WTC11 (cell line): ENCODE data around the gene GHSR. TPM values are rescaled to one million over a fixed set of nuclear protein-coding genes. Genes with fewer than 3 reads are reported as not detected.

ENCODE experiments used
- ATAC-seq: fragments of 200-7000 bp; cut with Tn5 transposase; 2 replicates; pipeline ENCODE4 v1.10.0; 2021; ENCODE audit warnings: mild to moderate bottlenecking, moderate library complexity
- CTCF ChIA-PET: fragments of 300-600 bp; sonication (Branson Sonifier 250); formaldehyde crosslinking; loops from one replicate; lab custom pipeline; 2021; ENCODE audit warnings: antibody characterized with exemption; lab: Charles Lee
- POLR2A ChIA-PET: fragments of 350-600 bp; sonication (Branson Sonifier 250); formaldehyde crosslinking; loops from one replicate; lab custom pipeline; 2021; ENCODE audit warnings: antibody characterized with exemption; lab: Charles Lee
- DNase-seq: peaks from one replicate; pipeline ENCODE4 v3.0.0; 2021; ENCODE audit warnings: low spot score
- H3K27ac Mint-ChIP-seq: 2 replicates; pipeline ENCODE4 v1.8.0; 2021; ENCODE audit warnings: mixed read lengths
- H3K27me3 Mint-ChIP-seq: 2 replicates; pipeline ENCODE4 v1.8.0; 2021; ENCODE audit warnings: low read depth, mild to moderate bottlenecking, moderate library complexity, mixed read lengths
- H3K36me3 Mint-ChIP-seq: 2 replicates; pipeline ENCODE4 v1.8.0; 2021; ENCODE audit warnings: mixed read lengths
- H3K4me1 Mint-ChIP-seq: 2 replicates; pipeline ENCODE4 v1.8.0; 2022; ENCODE audit warnings: mixed read lengths
- H3K4me3 Mint-ChIP-seq: 2 replicates; pipeline ENCODE4 v1.8.0; 2021; ENCODE audit warnings: mild to moderate bottlenecking, moderate library complexity, mixed read lengths
- H3K9me3 Mint-ChIP-seq: 2 replicates; pipeline ENCODE4 v1.8.0; 2021; ENCODE audit warnings: mixed read lengths
- ESRRA ChIP-seq: sonication (generic); formaldehyde crosslinking; IDR thresholded peaks from 2 replicates; pipeline ENCODE4 v1.8.1; 2022; ENCODE audit warnings: mild to moderate bottlenecking, missing genetic modification reagents, borderline replicate concordance
- FOXK1 ChIP-seq: sonication (generic); formaldehyde crosslinking; IDR thresholded peaks from 2 replicates; pipeline ENCODE4 v1.8.0; 2022; ENCODE audit warnings: mild to moderate bottlenecking, moderate library complexity, missing genetic modification reagents
- FOXP1 ChIP-seq: sonication (generic); formaldehyde crosslinking; IDR thresholded peaks from 2 replicates; pipeline ENCODE4 v1.8.0; 2022; ENCODE audit warnings: missing genetic modification reagents, mild to moderate bottlenecking, moderate library complexity, borderline replicate concordance
- NFYB ChIP-seq: sonication (generic); formaldehyde crosslinking; conservative IDR thresholded peaks from 2 replicates; pipeline ENCODE4 v1.8.0; 2022; ENCODE audit warnings: low read depth, missing genetic modification reagents
- PRRX2 ChIP-seq: fragments of 250-450 bp; sonication (Bioruptor Pico); IDR thresholded peaks from 2 replicates; pipeline ENCODE4 v1.8.0; 2021; ENCODE audit warnings: mild to moderate bottlenecking
- SMAD3 ChIP-seq: sonication (generic); formaldehyde crosslinking; IDR thresholded peaks from 2 replicates; pipeline ENCODE4 v1.8.0; 2022; ENCODE audit warnings: missing genetic modification reagents, mild to moderate bottlenecking, borderline replicate concordance
- TEAD1 ChIP-seq: sonication (generic); formaldehyde crosslinking; IDR thresholded peaks from 2 replicates; pipeline ENCODE4 v1.8.0; 2022; ENCODE audit warnings: mild to moderate bottlenecking, missing genetic modification reagents
- TP53 ChIP-seq: sonication (generic); formaldehyde crosslinking; IDR thresholded peaks from 2 replicates; pipeline ENCODE4 v1.8.1; 2023; ENCODE audit warnings: mild to moderate bottlenecking, missing genetic modification reagents
- ZNF416 ChIP-seq: fragments of 250-450 bp; sonication (Bioruptor Pico); IDR thresholded peaks from 2 replicates; pipeline ENCODE4 v1.9.0; 2021; ENCODE audit warnings: mild to moderate bottlenecking, inconsistent platforms
- ZNF423 ChIP-seq: fragments of 250-450 bp; sonication (Bioruptor Pico); IDR thresholded peaks from 2 replicates; pipeline ENCODE4 v2.1.2; 2022; ENCODE audit warnings: mild to moderate bottlenecking, moderate library complexity
- ZNF671 ChIP-seq: fragments of 250-450 bp; sonication (Bioruptor Pico); IDR thresholded peaks from 2 replicates; pipeline ENCODE4 v1.8.0; 2021; ENCODE audit warnings: mild to moderate bottlenecking
- total RNA-seq: library from RNA; stranded (reverse); gene quantifications from 3 replicates; pipeline ENCODE4 v1.2.3, GENCODE V29; 2021
- TF ChIP-seq, protein P1 (sequence below): sonication (generic); formaldehyde crosslinking; IDR thresholded peaks from 2 replicates; pipeline ENCODE4 v1.8.1; 2023; ENCODE audit warnings: mild to moderate bottlenecking, missing genetic modification reagents
- TF ChIP-seq, protein P2 (sequence below): fragments of 250-450 bp; sonication (Bioruptor Pico); conservative IDR thresholded peaks from 2 replicates; pipeline ENCODE4 v1.9.0; 2021; ENCODE audit warnings: mild to moderate bottlenecking
- TF ChIP-seq, protein P3 (sequence below): sonication (generic); formaldehyde crosslinking; IDR thresholded peaks from 2 replicates; pipeline ENCODE4 v1.8.0; 2022; ENCODE audit warnings: mild to moderate bottlenecking, missing genetic modification reagents
- TF ChIP-seq, protein P4 (sequence below): sonication (generic); formaldehyde crosslinking; IDR thresholded peaks from 2 replicates; pipeline ENCODE4 v1.8.0; 2023; ENCODE audit warnings: missing genetic modification reagents
- TF ChIP-seq, protein P5 (sequence below): sonication (generic); formaldehyde crosslinking; IDR thresholded peaks from 2 replicates; pipeline ENCODE4 v1.8.0; 2022; ENCODE audit warnings: missing genetic modification reagents
- TF ChIP-seq, protein P6 (sequence below): sonication (generic); formaldehyde crosslinking; conservative IDR thresholded peaks from 2 replicates; pipeline ENCODE4 v1.8.1; 2023; ENCODE audit warnings: mild to moderate bottlenecking, low read depth, missing genetic modification reagents, moderate library complexity
- TF ChIP-seq, protein P7 (sequence below): sonication (generic); formaldehyde crosslinking; IDR thresholded peaks from 2 replicates; pipeline ENCODE4 v1.8.1; 2022; ENCODE audit warnings: missing genetic modification reagents, borderline replicate concordance
- TF ChIP-seq, protein P8 (sequence below): fragments of 250-450 bp; sonication (Bioruptor Pico); IDR thresholded peaks from 2 replicates; pipeline ENCODE4 v2.1.2; 2022; ENCODE audit warnings: mild to moderate bottlenecking, moderate library complexity

GHSR gene
- total RNA-seq, 1 experiment from 2014 or later = not detected

DNA sequence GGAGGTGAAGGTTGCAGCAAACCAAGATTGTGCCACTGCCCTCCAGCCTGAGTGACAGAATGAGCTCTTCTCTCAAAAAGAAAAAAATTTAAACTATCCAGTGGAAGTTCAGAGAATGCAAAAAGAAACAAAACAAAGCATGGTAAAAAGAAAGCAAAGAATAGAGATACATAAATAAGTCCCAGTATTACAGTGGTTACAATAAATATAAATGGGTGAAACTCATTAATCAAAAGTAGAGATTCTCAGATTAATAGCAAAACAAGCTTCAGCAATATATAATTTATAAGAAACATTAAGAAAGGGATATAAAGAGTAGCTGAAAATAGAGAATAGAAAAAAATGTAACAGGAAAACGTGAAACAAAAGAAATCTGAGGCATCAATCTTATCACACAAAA lies 23.6 kb upstream of the GHSR start:
- H3K4me1 Mint-ChIP-seq = peaks cover 8% of the 10 kb centered on the region
- ChIA-PET POLR2A (no interaction called here), CTCF (interaction anchor here (0.6 kb wide), 1 partner anchor 10 kb away, joined by 4 read pairs; no protein-coding TSS in a partner anchor)
- peaks cover 6% of the 10 kb centered on the region; the same call in 1 of the 2 replicates for H3K36me3 Mint-ChIP-seq
- DNase-seq (no peak), ATAC-seq (no peak)
- H3K9me3 Mint-ChIP-seq = peaks cover 18% of the 10 kb centered on the region
- no peaks in the 10 kb centered on the region; the same call in 1 of the 2 replicates for H3K27me3 Mint-ChIP-seq
- H3K4me3 Mint-ChIP-seq = no peak overlapping the region
- no peak overlapping the region for H3K27ac Mint-ChIP-seq
- TF ChIP-seq SMAD3 (CRISPR knock-in tag) = no peak
- TF ChIP-seq ZNF671 = no peak
- no peak for TF ChIP-seq PRRX2 (CRISPR knock-in tag)
- TF ChIP-seq, all 79 proteins: peak for 0

DNA sequence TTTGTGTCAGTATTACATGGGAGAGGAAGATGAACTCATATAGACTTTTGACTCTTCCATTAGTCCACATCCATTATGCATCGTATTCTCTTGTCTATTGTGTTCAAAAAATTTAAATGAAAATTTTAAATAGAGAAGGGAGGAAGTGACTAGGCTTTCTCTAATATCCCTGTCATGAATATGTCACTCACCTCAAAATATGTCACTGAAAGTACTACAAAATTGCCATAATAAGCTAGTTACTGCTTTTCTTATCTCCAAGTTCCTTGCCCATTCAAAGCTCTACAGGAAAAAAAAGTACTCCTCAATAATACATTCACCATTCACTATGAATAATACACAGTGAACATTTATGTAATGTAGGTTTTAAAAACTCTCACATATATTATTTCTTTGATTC lies 22.3 kb upstream of the GHSR start:
- Mint-ChIP-seq H3K27me3 (no peaks in the 10 kb centered on the region; the same call in 1 of the 2 replicates), H3K27ac (no peak overlapping the region), H3K9me3 (peaks cover 21% of the 10 kb centered on the region), H3K4me1 (no peaks in the 10 kb centered on the region), H3K36me3 (peaks cover 6% of the 10 kb centered on the region; the same call in 1 of the 2 replicates), H3K4me3 (no peak overlapping the region)
- TF ChIP-seq, protein P1, sequence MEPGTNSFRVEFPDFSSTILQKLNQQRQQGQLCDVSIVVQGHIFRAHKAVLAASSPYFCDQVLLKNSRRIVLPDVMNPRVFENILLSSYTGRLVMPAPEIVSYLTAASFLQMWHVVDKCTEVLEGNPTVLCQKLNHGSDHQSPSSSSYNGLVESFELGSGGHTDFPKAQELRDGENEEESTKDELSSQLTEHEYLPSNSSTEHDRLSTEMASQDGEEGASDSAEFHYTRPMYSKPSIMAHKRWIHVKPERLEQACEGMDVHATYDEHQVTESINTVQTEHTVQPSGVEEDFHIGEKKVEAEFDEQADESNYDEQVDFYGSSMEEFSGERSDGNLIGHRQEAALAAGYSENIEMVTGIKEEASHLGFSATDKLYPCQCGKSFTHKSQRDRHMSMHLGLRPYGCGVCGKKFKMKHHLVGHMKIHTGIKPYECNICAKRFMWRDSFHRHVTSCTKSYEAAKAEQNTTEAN (CRISPR knock-in tag) = no peak
- TF ChIP-seq, protein P2, sequence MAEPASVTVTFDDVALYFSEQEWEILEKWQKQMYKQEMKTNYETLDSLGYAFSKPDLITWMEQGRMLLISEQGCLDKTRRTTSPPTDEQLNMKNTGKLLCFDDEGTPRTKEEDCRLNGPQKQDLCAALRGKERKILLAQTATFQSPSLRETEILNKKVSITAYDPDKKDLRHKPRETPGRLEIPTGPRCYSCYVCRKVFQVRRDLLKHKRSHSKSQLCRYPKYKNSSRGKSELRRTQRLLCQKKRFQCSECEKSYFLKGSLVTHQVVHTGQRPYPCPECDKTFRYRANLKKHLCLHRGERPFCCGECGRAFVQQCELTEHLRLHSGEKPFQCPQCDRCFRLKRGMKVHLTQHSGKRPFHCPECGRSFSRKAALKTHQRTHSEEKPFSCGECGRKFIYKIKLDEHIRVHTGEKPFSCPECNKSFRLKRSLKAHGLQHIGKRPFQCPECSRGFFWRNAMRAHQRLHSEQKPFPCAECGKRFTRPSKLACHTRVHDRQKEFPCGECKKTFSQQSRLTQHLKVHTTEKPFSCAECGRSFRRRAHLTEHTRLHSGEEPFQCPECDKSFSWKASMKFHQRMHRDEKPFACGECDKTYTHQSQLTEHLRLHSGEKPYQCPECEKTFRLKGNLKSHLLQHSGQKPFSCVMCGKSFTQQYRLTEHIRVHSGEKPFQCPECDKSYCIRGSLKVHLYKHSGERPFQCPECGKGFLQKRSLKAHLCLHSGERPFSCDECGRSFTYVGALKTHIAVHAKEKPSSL (CRISPR knock-in tag) = no peak
- no peak for TF ChIP-seq ZNF423 (CRISPR knock-in tag)
- no peak for TF ChIP-seq ZNF671
- TF ChIP-seq NFYB (CRISPR knock-in tag) = no peak
- no peak for TF ChIP-seq FOXP1 (CRISPR knock-in tag)
- TF ChIP-seq, protein P3, sequence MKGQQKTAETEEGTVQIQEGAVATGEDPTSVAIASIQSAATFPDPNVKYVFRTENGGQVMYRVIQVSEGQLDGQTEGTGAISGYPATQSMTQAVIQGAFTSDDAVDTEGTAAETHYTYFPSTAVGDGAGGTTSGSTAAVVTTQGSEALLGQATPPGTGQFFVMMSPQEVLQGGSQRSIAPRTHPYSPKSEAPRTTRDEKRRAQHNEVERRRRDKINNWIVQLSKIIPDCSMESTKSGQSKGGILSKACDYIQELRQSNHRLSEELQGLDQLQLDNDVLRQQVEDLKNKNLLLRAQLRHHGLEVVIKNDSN (CRISPR knock-in tag) = no peak
- TF ChIP-seq, protein P4, sequence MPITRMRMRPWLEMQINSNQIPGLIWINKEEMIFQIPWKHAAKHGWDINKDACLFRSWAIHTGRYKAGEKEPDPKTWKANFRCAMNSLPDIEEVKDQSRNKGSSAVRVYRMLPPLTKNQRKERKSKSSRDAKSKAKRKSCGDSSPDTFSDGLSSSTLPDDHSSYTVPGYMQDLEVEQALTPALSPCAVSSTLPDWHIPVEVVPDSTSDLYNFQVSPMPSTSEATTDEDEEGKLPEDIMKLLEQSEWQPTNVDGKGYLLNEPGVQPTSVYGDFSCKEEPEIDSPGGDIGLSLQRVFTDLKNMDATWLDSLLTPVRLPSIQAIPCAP = no peak
- TF ChIP-seq, protein P5, sequence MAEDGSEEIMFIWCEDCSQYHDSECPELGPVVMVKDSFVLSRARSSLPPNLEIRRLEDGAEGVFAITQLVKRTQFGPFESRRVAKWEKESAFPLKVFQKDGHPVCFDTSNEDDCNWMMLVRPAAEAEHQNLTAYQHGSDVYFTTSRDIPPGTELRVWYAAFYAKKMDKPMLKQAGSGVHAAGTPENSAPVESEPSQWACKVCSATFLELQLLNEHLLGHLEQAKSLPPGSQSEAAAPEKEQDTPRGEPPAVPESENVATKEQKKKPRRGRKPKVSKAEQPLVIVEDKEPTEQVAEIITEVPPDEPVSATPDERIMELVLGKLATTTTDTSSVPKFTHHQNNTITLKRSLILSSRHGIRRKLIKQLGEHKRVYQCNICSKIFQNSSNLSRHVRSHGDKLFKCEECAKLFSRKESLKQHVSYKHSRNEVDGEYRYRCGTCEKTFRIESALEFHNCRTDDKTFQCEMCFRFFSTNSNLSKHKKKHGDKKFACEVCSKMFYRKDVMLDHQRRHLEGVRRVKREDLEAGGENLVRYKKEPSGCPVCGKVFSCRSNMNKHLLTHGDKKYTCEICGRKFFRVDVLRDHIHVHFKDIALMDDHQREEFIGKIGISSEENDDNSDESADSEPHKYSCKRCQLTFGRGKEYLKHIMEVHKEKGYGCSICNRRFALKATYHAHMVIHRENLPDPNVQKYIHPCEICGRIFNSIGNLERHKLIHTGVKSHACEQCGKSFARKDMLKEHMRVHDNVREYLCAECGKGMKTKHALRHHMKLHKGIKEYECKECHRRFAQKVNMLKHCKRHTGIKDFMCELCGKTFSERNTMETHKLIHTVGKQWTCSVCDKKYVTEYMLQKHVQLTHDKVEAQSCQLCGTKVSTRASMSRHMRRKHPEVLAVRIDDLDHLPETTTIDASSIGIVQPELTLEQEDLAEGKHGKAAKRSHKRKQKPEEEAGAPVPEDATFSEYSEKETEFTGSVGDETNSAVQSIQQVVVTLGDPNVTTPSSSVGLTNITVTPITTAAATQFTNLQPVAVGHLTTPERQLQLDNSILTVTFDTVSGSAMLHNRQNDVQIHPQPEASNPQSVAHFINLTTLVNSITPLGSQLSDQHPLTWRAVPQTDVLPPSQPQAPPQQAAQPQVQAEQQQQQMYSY (CRISPR knock-in tag) = no peak
- TF ChIP-seq TEAD1 (CRISPR knock-in tag) = no peak
- TF ChIP-seq, protein P6, sequence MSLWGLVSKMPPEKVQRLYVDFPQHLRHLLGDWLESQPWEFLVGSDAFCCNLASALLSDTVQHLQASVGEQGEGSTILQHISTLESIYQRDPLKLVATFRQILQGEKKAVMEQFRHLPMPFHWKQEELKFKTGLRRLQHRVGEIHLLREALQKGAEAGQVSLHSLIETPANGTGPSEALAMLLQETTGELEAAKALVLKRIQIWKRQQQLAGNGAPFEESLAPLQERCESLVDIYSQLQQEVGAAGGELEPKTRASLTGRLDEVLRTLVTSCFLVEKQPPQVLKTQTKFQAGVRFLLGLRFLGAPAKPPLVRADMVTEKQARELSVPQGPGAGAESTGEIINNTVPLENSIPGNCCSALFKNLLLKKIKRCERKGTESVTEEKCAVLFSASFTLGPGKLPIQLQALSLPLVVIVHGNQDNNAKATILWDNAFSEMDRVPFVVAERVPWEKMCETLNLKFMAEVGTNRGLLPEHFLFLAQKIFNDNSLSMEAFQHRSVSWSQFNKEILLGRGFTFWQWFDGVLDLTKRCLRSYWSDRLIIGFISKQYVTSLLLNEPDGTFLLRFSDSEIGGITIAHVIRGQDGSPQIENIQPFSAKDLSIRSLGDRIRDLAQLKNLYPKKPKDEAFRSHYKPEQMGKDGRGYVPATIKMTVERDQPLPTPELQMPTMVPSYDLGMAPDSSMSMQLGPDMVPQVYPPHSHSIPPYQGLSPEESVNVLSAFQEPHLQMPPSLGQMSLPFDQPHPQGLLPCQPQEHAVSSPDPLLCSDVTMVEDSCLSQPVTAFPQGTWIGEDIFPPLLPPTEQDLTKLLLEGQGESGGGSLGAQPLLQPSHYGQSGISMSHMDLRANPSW = no peak
- TF ChIP-seq TP53 (CRISPR knock-in tag) = no peak
- no peak for TF ChIP-seq ZNF416 (CRISPR knock-in tag)
- TF ChIP-seq FOXK1 = no peak
- TF ChIP-seq, protein P7, sequence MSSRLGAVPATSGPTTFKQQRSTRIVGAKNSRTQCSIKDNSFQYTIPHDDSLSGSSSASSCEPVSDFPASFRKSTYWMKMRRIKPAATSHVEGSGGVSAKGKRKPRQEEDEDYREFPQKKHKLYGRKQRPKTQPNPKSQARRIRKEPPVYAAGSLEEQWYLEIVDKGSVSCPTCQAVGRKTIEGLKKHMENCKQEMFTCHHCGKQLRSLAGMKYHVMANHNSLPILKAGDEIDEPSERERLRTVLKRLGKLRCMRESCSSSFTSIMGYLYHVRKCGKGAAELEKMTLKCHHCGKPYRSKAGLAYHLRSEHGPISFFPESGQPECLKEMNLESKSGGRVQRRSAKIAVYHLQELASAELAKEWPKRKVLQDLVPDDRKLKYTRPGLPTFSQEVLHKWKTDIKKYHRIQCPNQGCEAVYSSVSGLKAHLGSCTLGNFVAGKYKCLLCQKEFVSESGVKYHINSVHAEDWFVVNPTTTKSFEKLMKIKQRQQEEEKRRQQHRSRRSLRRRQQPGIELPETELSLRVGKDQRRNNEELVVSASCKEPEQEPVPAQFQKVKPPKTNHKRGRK = no peak
- TF ChIP-seq, protein P8, sequence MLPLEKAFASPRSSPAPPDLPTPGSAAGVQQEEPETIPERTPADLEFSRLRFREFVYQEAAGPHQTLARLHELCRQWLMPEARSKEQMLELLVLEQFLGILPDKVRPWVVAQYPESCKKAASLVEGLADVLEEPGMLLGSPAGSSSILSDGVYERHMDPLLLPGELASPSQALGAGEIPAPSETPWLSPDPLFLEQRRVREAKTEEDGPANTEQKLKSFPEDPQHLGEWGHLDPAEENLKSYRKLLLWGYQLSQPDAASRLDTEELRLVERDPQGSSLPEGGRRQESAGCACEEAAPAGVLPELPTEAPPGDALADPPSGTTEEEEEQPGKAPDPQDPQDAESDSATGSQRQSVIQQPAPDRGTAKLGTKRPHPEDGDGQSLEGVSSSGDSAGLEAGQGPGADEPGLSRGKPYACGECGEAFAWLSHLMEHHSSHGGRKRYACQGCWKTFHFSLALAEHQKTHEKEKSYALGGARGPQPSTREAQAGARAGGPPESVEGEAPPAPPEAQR = no peak
- TF ChIP-seq ESRRA (CRISPR knock-in tag) = no peak
- CTCF ChIA-PET = interaction anchor here (1.6 kb wide), 1 partner anchor 9 kb away, joined by 5 read pairs; no protein-coding TSS in a partner anchor
- POLR2A ChIA-PET = no interaction called here
- ATAC-seq (no peak), DNase-seq (no peak)
